BE2C (cell line): ENCODE measurements around the gene YIPF2. TPM values are rescaled to one million over a fixed set of nuclear protein-coding genes. Genes with fewer than 3 reads are reported as not detected.
A peak's percentile ranks its signal among the peaks of the same experiment; 100 is the strongest.

ENCODE experiments used
- DNase-seq: peaks from one replicate; pipeline ENCODE4 v3.0.0-alpha.2; 2020
- H3K27me3 ChIP-seq: fragments of 250-450 bp; sonication (Bioruptor Pico); 2 replicates; pipeline ENCODE4 v1.5.1; 2020; ENCODE audit warnings: mild to moderate bottlenecking
- H3K36me3 ChIP-seq: fragments of 250-450 bp; sonication (Bioruptor Pico); 2 replicates; pipeline ENCODE4 v1.5.1; 2020; ENCODE audit warnings: mild to moderate bottlenecking
- H3K4me1 ChIP-seq: fragments of 250-450 bp; sonication (Bioruptor Pico); 2 replicates; pipeline ENCODE4 v1.5.1; 2020
- H3K4me3 ChIP-seq: 2 replicates; pipeline ENCODE4 v1.5.1; 2011; ENCODE audit warnings: low read depth, low read length
- H3K9me3 ChIP-seq: fragments of 250-450 bp; sonication (Bioruptor Pico); 2 replicates; pipeline ENCODE4 v1.5.1; 2020
- CTCF ChIP-seq: IDR thresholded peaks from 2 replicates; pipeline ENCODE4 v1.5.1; 2012; ENCODE audit warnings: mild to moderate bottlenecking, low read depth, low read length
- polyA plus RNA-seq: library from polyadenylated mRNA; unstranded; fragments of >200 nt; gene quantifications from one replicate; pipeline ENCODE4 v1.2.1, GENCODE V29; 2012; ENCODE audit warnings: low read depth, missing spikeins; ENCODE audit not compliant: insufficient read length, insufficient read depth

YIPF2 gene
- 112 TPM for polyA plus RNA-seq

GRCh38 chr19:10928563-10929401 lies at the start of gene YIPF2, which contains the start of gene TIMM29:
Gene YIPF2, minus strand, starts transcription at chr19:10928639. Its CDS starts 229 bp downstream, at chr19:10928410.
Gene TIMM29, plus strand, starts transcription at chr19:10928811. Its CDS starts 12 bp downstream, at chr19:10928823.
- Histone ChIP-seq H3K27me3 (no peaks in the 10 kb centered on the region), H3K4me3 (peak within 1 kb of the TSS; percentile 88), H3K36me3 (peaks cover 22% of the 10 kb centered on the region), H3K4me1 (no peaks in the 10 kb centered on the region), H3K9me3 (no peaks in the 10 kb centered on the region)
- DNase-seq = peak; percentile 97
- no peak for TF ChIP-seq CTCF

- Histone ChIP-seq H3K27me3 (no peaks in the 10 kb centered on the region), H3K4me3 (no peak overlapping the region), H3K9me3 (no peaks in the 10 kb centered on the region), H3K36me3 (peaks cover 16% of the 10 kb centered on the region), H3K4me1 (peaks cover 4% of the 10 kb centered on the region; the same call in 1 of the 2 replicates)
- no peak for TF ChIP-seq CTCF
- no peak for DNase-seq
These were observed 49.3 kb upstream of the YIPF2 start for GRCh38 chr19:10977742-10978092.

GRCh38 chr19:10976131-10976892 lies 47.9 kb upstream of the YIPF2 start:
- TF ChIP-seq CTCF = no peak
- H3K36me3 ChIP-seq = peaks cover 14% of the 10 kb centered on the region
- H3K9me3 ChIP-seq = no peaks in the 10 kb centered on the region
- peaks cover 4% of the 10 kb centered on the region; the same call in 1 of the 2 replicates for H3K4me1 ChIP-seq
- no peaks in the 10 kb centered on the region for H3K27me3 ChIP-seq
- no peak for DNase-seq
- H3K4me3 ChIP-seq = no peak overlapping the region

GRCh38 chr19:10975374-10976130 lies 47.1 kb upstream of the YIPF2 start:
- H3K9me3 ChIP-seq = no peaks in the 10 kb centered on the region
- no peaks in the 10 kb centered on the region for H3K27me3 ChIP-seq
- peaks cover 7% of the 10 kb centered on the region for H3K36me3 ChIP-seq
- no peak overlapping the region for H3K4me3 ChIP-seq
- TF ChIP-seq CTCF = no peak
- no peak for DNase-seq
- H3K4me1 ChIP-seq = peaks cover 4% of the 10 kb centered on the region; the same call in 1 of the 2 replicates

GRCh38 chr19:10971107-10971726 lies 42.8 kb upstream of the YIPF2 start:
- no peaks in the 10 kb centered on the region; the same call in 1 of the 2 replicates for H3K4me1 ChIP-seq

More at GRCh38 chr19:10971107-10971726, 42.8 kb upstream of the YIPF2 start:
- Histone ChIP-seq H3K27me3 (no peaks in the 10 kb centered on the region), H3K4me3 (no peak overlapping the region), H3K9me3 (no peaks in the 10 kb centered on the region), H3K36me3 (peaks cover 10% of the 10 kb centered on the region)
- no peak for DNase-seq
- TF ChIP-seq CTCF = no peak
